ENCODE data around the gene CLOCK. TPM values are rescaled to one million over a fixed set of nuclear protein-coding genes. Genes with fewer than 3 reads are reported as not detected.
A peak's percentile ranks its signal among the peaks of the same experiment; 100 is the strongest.
"Not testable (repeated sequence)": the region's sequence is repeated elsewhere in the genome, so short reads cannot be mapped to it uniquely, and the experiment has no call there.

Gene CLOCK, protein sequence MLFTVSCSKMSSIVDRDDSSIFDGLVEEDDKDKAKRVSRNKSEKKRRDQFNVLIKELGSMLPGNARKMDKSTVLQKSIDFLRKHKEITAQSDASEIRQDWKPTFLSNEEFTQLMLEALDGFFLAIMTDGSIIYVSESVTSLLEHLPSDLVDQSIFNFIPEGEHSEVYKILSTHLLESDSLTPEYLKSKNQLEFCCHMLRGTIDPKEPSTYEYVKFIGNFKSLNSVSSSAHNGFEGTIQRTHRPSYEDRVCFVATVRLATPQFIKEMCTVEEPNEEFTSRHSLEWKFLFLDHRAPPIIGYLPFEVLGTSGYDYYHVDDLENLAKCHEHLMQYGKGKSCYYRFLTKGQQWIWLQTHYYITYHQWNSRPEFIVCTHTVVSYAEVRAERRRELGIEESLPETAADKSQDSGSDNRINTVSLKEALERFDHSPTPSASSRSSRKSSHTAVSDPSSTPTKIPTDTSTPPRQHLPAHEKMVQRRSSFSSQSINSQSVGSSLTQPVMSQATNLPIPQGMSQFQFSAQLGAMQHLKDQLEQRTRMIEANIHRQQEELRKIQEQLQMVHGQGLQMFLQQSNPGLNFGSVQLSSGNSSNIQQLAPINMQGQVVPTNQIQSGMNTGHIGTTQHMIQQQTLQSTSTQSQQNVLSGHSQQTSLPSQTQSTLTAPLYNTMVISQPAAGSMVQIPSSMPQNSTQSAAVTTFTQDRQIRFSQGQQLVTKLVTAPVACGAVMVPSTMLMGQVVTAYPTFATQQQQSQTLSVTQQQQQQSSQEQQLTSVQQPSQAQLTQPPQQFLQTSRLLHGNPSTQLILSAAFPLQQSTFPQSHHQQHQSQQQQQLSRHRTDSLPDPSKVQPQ
- 10 to 100 TPM; 19.5 to 25.4 TPM for total RNA-seq

GRCh38 chr4:55546756-55547465 lies at the start of gene CLOCK:
Gene CLOCK, minus strand, starts transcription at chr4:55546909. Its CDS starts 64,124 bp downstream, at chr4:55482785.
- H3K9me3 ChIP-seq: no peaks in the 10 kb centered on the region
- peak; percentile 74 for DNase-seq (ENCODE audit: low spot score)
- H3K36me3 ChIP-seq: no peaks in the 10 kb centered on the region
- peak in 3 of 4 experiments; percentile 57 to 75 (median 71) for TF ChIP-seq CTCF (IDR thresholded peaks at IDR 0.05)
- peak; percentile 66 for TF ChIP-seq POLR2AphosphoS5 (IDR thresholded peaks at IDR 0.05)
- TF ChIP-seq POLR2A (IDR thresholded peaks at IDR 0.05): peak; percentile 52
- peaks cover 3% of the 10 kb centered on the region for H3K4me1 ChIP-seq (replicated peaks)
- under 1% methylated on average over 66 of the region's 71 CpGs for WGBS
- intact Hi-C loops (cut with DNase I): loop anchor here (2.0 to 10.0 kb wide), 3 partner anchors 140 to 308 kb away; partner anchors contain the start of genes EXOC1 and SRD5A3
- no peaks in the 10 kb centered on the region for H3K27me3 ChIP-seq (replicated peaks; ENCODE audit: insufficient read depth)
- peak within 1 kb of the TSS; percentile 72 to 92 for H3K4me3 ChIP-seq
- H3K27ac ChIP-seq: peak within 1 kb of the TSS; percentile 96 to 99

- no peak within 1 kb of the TSS for H3K27ac ChIP-seq
- no peaks in the 10 kb centered on the region for H3K27me3 ChIP-seq (replicated peaks; ENCODE audit: insufficient read depth)
- intact Hi-C loops (cut with DNase I): no loop called here
- TF ChIP-seq POLR2A (IDR thresholded peaks at IDR 0.05) (no peak), CTCF (IDR thresholded peaks at IDR 0.05) (no peak), POLR2AphosphoS5 (IDR thresholded peaks at IDR 0.05) (no peak)
- no peaks in the 10 kb centered on the region for H3K9me3 ChIP-seq
- H3K4me3 ChIP-seq: no peak within 1 kb of the TSS
- no peak for DNase-seq (ENCODE audit: low spot score)
- WGBS: 97% methylated on average over 24 of the region's 24 CpGs
- H3K4me1 ChIP-seq (replicated peaks): no peaks in the 10 kb centered on the region
- no peaks in the 10 kb centered on the region for H3K36me3 ChIP-seq
These were observed 45.3 kb upstream of the CLOCK start, which contains the start of gene PDCL2 for GRCh38 chr4:55592014-55592413. Gene PDCL2, minus strand, starts transcription at chr4:55592245. Its CDS starts 136 bp downstream, at chr4:55592109.

GRCh38 chr4:55588160-55588559 lies 41.5 kb upstream of the CLOCK start:
- Histone ChIP-seq H3K4me3 (no peak overlapping the region), H3K9me3 (no peaks in the 10 kb centered on the region), H3K36me3 (no peaks in the 10 kb centered on the region), H3K4me1 (replicated peaks) (no peaks in the 10 kb centered on the region), H3K27ac (no peak overlapping the region), H3K27me3 (replicated peaks; ENCODE audit: insufficient read depth) (no peaks in the 10 kb centered on the region)
- 94% methylated on average over 2 of the region's 2 CpGs for WGBS
- no peak for DNase-seq (ENCODE audit: low spot score)
- TF ChIP-seq POLR2A (IDR thresholded peaks at IDR 0.05) (no peak), CTCF (IDR thresholded peaks at IDR 0.05) (no peak), POLR2AphosphoS5 (IDR thresholded peaks at IDR 0.05) (no peak)
- intact Hi-C loops (cut with DNase I): no loop called here

- H3K27ac ChIP-seq; H3K27me3 ChIP-seq (replicated peaks; ENCODE audit: insufficient read depth); H3K36me3 ChIP-seq; H3K4me1 ChIP-seq (replicated peaks); DNase-seq (ENCODE audit: low spot score); intact Hi-C loops (cut with DNase I); H3K9me3 ChIP-seq; H3K4me3 ChIP-seq: not testable (repeated sequence)
- 100% methylated on average over 2 of the region's 2 CpGs for WGBS
These were observed 36.1 kb upstream of the CLOCK start for GRCh38 chr4:55582773-55583172.

All from prostate gland (tissue), 2 donors.